BJ (cell line): ENCODE measurements around the gene TRAPPC2. TPM values are rescaled to one million over a fixed set of nuclear protein-coding genes. Genes with fewer than 3 reads are reported as not detected.
A peak's percentile ranks its signal among the peaks of the same experiment; 100 is the strongest.

Experiments used
- CTCF ChIA-PET: fragments of 350-600 bp; formaldehyde crosslinking; extraction: SDS; loops from one replicate; lab custom pipeline; 2021; ENCODE audit warnings: antibody characterized with exemption, inconsistent platforms; lab: Yijun Ruan, JAX
- POLR2A ChIA-PET: fragments of 300-600 bp; sonication (Branson Sonifier 250); formaldehyde crosslinking; extraction: SDS; loops from one replicate; lab custom pipeline; 2021; ENCODE audit warnings: antibody characterized with exemption; lab: Charles Lee
- DNase-seq: peaks from one replicate; pipeline ENCODE4 v3.0.0-alpha.2; 2011; ENCODE audit warnings: low read depth
- H3K27me3 ChIP-seq: 2 replicates; pipeline ENCODE4 v1.6.0; 2011; ENCODE audit warnings: low read length; ENCODE audit not compliant: control insufficient read depth, insufficient read depth
- H3K36me3 ChIP-seq: 2 replicates; pipeline ENCODE4 v1.5.1; 2011; ENCODE audit warnings: low read length; ENCODE audit not compliant: control insufficient read depth, insufficient read depth
- H3K4me3 ChIP-seq: 2 replicates; pipeline ENCODE4 v1.5.1; 2011; ENCODE audit warnings: low read depth, mild to moderate bottlenecking, control low read depth, low read length
- CTCF ChIP-seq: IDR thresholded peaks from 2 replicates; pipeline ENCODE4 v1.5.1; 2011; ENCODE audit warnings: low read depth, mild to moderate bottlenecking, control low read depth, inconsistent platforms, low read length, moderate library complexity; ENCODE audit not compliant: insufficient read depth
- polyA plus RNA-seq: library from polyadenylated mRNA; depleted of rRNA; stranded (reverse); fragments of >200 nt; gene quantifications from 2 replicates; pipeline ENCODE4 v1.2.3, GENCODE V29; 2011; rRNA removed

The TRAPPC2 gene
- polyA plus RNA-seq, 1 experiment = 5.5 TPM

GRCh38 chrX:13662355-13662791, 72.0 kb downstream of the TRAPPC2 start:
- TF ChIP-seq CTCF = no peak
- peak; percentile 73 for DNase-seq
- Histone ChIP-seq H3K27me3 (no peaks in the 10 kb centered on the region), H3K4me3 (peak overlapping the region; percentile 14; the same call in 1 of the 2 replicates), H3K36me3 (no peaks in the 10 kb centered on the region)
- ChIA-PET CTCF (interaction anchor here (1.2 to 1.9 kb wide), 2 partner anchors 87 to 370 kb away, joined by 4 to 6 read pairs; no protein-coding TSS in a partner anchor), POLR2A (interaction anchor here (0.6 kb wide), 1 partner anchor 708 kb away, joined by 11 read pairs; no protein-coding TSS in a partner anchor)

Other genes with a start within 250 kb of the TRAPPC2 start
- not detected in 2 replicates for gene EGFL6, start 165.0 kb downstream of the TRAPPC2 start, polyA plus RNA-seq
- gene TCEANC, start 81.5 kb downstream of the TRAPPC2 start, polyA plus RNA-seq = 1.1 and 2.0 TPM in 2 replicates
- 9.8 and 24.0 TPM in 2 replicates for gene RAB9A, start 45.5 kb downstream of the TRAPPC2 start, polyA plus RNA-seq
- 4.9 and 6.6 TPM in 2 replicates for gene OFD1, start 128 bp upstream of the TRAPPC2 start, polyA plus RNA-seq
- 0.45 and 1.1 TPM in 2 replicates for gene GPM6B, start 82.5 kb upstream of the TRAPPC2 start, polyA plus RNA-seq